Inflammatory macrophage (primary cell): Measurements from ENCODE around the gene ASB1.
"Not testable (repeated sequence)": the region's sequence is repeated elsewhere in the genome, so short reads cannot be mapped to it uniquely, and the experiment has no call there.

Source experiments
- DNase-seq, 2 donors: peaks; one replicate each; pipeline ENCODE4 v3.0.0-alpha.2; 2020 to 2022

The ASB1 gene

GRCh38 chr2:238404406-238405216, 22.1 kb upstream of the ASB1 start:
- no peak for DNase-seq

DNA sequence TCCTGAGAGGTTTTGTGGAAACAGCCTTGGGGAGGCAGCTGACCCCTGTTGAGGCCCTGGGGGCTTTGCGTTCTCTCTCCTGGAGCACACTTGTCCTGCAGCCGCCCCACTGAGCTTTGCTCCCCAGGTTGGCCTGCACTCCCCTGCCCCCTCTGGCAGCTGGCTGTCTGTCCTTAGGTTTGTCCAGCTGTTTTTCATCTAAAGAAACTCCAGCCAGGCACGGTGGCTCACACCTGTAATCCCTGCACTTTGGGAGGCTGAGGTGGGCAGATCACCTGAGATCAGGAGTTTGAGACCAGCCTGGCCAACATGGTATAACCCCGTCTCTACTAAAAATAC, 21.5 kb upstream of the ASB1 start:
- not testable (repeated sequence) for DNase-seq

- no peak for DNase-seq
These were observed 20.3 kb upstream of the ASB1 start for GRCh38 chr2:238406221-238406997.

GRCh38 chr2:238406998-238407285, 19.8 kb upstream of the ASB1 start:
- DNase-seq: no peak

DNA sequence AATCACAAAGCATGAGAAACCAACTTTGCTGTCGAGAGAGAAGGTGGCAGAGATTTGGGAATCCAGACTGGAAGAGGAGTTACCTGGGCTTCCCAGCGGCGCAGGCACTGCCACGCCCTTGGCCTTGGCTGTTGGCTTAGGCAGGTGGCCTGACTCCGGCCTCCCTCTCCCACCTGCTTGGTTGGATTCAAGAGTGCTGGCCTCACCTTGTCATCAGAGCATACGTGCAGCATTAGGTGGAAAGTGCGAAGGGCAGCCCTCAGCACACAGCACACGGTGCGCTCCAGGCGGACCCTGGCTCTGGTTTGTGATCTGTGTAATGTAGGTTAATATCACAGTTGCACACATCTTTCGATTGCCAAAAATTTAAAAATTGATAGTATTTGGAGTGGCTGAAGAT, 19.2 kb upstream of the ASB1 start:
- DNase-seq: no peak

GRCh38 chr2:238408615-238409340, 17.9 kb upstream of the ASB1 start:
- DNase-seq: no peak

DNA sequence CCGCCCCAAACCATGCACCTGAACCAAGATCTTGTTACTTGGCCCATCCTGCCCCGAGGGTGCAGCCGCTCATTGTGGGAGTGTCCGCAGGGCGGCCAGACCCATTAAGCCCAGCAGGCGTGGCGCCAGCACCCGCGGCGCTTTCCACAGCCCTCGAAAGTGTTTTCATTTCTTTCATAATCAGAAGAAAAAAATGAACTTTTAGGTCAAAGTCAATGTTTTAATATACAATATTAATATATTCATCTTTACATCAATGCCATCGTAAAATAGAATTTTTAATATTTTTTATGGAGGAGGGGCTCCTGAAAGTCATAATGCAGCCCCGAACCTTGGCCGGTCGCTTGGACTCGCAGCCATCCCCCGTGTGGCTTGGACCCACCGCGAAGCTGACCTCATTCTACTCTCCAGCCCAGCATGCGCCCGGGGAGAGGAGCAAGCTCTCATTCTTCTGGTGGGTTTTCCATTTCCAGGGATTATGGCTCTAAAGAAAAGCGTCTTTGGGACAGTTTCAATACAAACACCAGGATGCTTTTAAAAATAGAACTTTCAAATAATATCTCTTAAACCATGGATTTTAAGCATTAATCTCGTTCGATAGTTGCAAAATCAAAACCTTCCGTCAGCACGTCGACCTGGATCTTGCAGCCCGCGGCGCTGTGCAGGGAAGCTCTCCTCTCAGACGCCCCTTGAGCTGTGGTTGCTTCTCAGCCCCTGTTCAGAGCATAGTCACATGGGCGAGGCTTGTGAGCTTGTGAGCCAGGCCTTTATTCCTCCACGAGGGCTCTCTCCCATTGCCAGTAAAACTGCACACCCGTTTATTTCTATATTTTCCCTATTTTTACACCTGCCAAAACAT, 17.2 kb upstream of the ASB1 start:
- no peak for DNase-seq

GRCh38 chr2:238412067-238412767, 14.5 kb upstream of the ASB1 start:
- no peak for DNase-seq

DNA sequence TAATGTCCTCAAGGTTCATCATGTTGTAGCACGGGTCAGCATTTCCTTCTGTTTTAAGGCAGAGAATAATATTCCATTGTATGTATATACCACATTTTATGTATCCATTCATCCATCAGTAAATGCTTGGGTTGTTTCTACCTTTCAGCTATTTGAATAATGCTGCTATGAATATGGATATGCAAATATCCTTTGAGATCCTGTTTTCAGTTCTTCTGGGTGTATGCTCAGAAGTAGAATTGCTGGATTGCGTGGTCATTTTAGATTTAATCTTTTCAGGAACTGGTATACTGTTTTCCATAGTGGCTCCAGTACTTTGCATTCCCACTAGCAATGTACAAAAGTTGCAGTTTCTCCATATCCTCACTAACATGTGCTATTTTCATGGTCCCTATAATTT, 13.4 kb upstream of the ASB1 start:
- DNase-seq: no peak

DNA sequence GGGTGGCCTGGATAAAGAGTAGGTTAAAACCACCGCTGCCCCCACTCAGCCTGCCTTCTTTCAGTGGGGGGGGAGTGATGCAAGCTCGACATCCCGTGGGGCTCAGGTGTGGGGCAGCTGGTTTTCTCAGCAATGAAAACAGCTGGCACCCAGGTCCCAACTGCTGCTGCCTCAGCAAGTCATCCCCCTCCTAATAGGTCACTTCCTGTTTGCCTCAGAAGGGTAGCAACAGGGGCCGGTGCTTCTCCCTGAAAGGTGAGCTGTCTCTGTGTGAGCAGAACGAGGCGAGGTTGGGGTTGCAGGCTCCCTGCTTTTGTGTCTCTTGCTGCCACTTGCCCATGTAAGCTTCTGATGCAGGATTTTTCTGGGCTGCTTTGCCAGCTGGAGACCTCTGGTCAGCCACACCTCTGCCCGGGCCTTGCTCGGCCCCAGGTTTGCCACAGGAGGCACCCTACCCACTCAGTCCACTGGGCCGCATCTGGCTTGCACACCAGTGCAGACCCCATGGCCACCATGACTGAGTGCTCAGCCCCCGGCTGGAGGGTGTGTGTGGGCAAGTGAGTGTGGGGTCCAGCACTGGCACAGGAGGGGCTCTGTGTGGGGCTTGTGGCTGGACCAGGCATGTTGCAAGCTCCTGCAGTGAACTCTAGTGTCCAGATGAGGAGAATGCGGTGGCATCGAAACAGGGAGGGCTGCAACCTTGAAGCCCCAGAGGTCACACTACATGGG, 11.5 kb upstream of the ASB1 start:
- no peak for DNase-seq

DNA sequence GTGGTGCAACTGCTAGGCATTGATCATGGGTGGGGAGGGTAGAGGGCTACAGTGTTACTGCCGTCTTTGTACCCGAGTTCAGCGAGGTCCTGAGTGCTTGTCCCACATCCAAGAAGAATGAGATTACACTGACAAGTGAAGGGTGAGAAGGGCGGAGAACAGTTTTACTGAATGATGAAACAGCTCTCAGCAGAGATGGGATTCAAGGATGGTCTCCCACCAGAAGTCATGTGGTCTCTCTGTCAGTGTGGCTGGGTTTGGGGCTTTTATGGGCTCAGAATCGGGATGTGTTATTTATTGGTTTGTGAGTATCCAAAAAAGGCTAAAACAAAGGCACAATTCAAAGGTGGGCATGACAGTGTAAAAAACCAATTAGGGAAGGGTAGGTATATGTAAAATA, 10.8 kb upstream of the ASB1 start:
- DNase-seq: no peak

DNA sequence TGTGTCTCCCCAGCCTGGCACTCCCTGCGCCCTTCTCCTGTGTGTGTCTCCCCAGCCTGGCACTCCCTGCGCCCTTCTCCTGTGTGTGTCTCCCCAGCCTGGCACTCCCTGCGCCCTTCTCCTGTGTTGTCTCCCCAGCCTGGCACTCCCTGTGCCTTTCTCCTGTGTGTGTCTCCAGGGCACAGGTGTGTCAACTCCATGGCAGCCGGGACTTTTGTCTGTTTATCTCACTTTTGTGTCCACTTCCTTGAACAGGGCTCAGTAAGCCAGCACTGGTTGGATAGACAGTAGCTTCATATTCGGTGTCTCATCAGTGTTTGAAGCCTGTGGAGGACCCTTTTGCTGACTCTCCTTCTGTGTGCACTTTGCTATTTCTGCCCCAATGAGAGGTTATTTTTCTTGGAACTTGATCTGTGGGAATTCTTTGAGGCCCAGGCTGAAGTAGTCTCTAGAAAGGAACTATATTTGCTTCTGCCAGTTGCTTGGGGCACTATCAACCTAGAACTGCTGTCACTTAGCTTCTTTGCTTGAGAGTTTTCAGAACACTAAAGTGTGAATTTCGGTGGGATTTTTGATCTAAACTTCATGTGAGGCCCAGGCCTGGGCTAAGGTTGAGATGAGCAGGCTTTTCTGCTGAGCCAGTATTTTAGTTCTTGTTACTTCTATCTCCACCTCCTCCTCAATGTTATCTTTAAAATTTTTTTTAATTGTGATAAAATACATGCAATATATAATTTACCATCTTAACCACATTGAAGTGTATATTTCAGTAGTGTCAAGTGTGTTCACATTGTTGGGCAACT, 8.3 kb upstream of the ASB1 start:
- DNase-seq: no peak

DNA sequence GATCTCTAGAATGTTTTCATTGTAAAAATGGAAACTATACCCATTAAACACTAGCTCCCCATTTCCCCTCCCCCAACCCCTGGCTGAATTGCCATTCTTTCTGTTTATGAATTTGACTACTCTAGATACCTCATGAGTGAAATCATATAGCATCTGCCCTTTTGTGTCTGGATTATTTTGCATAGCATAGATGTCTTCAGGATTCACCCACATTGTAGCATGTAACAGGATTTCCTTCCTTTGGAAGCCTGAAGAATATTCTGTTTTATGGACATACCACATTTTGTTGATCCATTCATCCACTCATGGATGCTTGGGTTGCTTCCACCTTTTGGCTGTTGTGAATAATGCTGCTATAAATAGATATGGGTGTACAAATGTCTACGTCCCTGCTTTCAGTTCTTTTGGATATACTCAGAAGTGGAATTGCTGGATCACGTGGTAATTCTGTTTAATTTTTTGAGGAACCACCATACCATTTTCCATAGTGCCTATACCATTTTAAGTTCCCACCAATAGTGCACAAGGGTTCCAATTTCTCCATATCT, 7.7 kb upstream of the ASB1 start:
- no peak for DNase-seq

DNA sequence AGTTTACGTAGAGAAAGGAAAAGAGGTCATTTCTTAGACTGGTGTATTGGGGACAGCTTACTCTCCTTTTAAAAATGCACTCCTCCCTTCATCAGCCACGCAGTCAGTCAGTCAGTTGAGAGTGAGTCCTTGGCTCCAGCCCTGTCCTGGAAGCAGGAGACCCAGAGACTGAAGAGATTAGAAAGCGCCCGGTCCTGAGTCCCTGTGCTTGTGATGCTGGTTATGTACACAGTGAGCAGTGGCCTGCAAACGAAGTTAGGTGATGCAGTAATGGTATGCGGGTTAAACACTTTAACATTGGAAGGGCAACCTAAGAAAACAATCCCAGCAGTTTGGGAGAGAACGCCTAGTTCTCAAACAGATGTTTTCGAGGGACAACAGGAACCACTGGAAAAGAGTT, 6.3 kb upstream of the ASB1 start:
- DNase-seq: no peak

GRCh38 chr2:238420878-238421694, 5.6 kb upstream of the ASB1 start:
- DNase-seq: no peak

GRCh38 chr2:238421695-238422035, 5.1 kb upstream of the ASB1 start:
- DNase-seq: no peak

DNA sequence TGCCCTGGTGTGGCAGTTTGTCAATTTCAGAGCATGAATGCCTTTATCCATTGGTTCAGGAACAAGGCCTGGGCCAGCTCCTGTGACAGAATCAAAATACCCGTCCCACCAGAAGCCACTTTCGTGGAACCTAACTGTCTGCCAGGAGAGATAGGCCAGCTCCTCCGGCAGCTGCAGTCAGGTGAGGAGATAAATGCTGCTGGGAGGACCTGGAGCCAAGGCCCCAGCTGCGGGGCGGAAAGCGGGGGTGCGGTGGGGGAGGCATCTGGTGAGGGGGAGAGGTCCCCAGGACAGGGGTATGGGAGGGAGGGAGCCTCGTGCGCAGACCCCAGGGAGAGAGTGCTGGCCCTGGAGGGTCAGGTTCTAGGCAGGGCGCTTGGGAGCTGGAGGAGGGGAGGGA, 4.4 kb upstream of the ASB1 start:
- DNase-seq: no peak

DNA sequence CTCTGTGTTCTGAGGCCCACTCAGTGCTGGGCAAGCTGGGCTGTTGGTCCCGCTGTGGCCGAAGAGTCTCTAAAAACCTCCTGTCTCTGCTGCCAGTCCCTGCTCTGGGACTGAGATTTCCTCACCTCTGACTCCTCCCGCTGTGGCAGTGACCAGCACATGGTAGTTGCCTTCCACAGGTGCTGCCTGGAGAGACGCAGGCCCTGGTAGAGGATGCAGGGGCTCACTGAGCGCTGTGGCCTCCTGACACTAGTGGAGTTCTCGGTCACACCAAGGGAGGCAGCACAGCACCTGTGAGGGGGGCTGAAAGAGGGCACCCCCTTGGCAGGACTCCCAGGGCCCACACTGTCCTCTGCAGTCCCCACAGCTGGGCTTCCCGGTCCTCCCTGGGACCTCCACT, 3.8 kb upstream of the ASB1 start:
- DNase-seq: no peak

GRCh38 chr2:238423561-238424312, 3.0 kb upstream of the ASB1 start:
- no peak for DNase-seq
